Measurements from ENCODE around the gene AK2. TPM values are rescaled to one million over a fixed set of nuclear protein-coding genes. Genes with fewer than 3 reads are reported as not detected.

AK2 gene
- total RNA-seq, 4 donors from 2014 or later = 273 to 366 (median 293) TPM

- peak overlapping the region in 1 of 4 donors; percentile 19 for H3K27ac ChIP-seq
- H3K4me1 ChIP-seq = peaks cover 0 to 25% (median 15%) of the 10 kb centered on the region in 4 donors
- no peak for TF ChIP-seq POLR2A (IDR thresholded peaks at IDR 0.05)
- TF ChIP-seq, protein P1, sequence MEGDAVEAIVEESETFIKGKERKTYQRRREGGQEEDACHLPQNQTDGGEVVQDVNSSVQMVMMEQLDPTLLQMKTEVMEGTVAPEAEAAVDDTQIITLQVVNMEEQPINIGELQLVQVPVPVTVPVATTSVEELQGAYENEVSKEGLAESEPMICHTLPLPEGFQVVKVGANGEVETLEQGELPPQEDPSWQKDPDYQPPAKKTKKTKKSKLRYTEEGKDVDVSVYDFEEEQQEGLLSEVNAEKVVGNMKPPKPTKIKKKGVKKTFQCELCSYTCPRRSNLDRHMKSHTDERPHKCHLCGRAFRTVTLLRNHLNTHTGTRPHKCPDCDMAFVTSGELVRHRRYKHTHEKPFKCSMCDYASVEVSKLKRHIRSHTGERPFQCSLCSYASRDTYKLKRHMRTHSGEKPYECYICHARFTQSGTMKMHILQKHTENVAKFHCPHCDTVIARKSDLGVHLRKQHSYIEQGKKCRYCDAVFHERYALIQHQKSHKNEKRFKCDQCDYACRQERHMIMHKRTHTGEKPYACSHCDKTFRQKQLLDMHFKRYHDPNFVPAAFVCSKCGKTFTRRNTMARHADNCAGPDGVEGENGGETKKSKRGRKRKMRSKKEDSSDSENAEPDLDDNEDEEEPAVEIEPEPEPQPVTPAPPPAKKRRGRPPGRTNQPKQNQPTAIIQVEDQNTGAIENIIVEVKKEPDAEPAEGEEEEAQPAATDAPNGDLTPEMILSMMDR (IDR thresholded peaks at IDR 0.05) = no peak
- no peak overlapping the region for H3K4me3 ChIP-seq
- H3K36me3 ChIP-seq = no peaks in the 10 kb centered on the region
- DNase-seq = no peak
- H3K9me3 ChIP-seq = no peaks in the 10 kb centered on the region
- no peaks in the 10 kb centered on the region for H3K27me3 ChIP-seq
Measured at GRCh38 chr1:32984090-32984454, 52.6 kb downstream of the AK2 start.

DNA sequence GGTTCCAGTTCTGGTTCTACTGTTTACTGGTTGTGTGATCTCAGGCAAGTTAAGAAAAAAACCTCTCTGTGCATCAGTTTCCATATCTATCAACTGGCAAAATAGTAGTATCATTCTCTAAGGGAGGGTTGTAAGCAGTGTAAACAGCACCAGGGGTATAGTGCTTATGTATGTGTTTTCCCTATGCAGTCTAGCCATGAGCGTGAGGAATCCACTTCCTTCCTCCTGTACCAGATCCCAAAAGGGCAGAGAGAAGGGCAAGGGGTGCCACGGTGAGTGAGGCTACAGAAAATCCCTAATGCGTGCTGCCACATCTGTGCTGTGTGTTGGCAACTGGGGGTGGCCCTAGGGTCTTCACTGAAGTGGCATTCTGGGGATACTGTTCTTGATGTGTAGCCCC, 53.7 kb downstream of the AK2 start:
- Histone ChIP-seq H3K27ac (no peak overlapping the region), H3K36me3 (no peaks in the 10 kb centered on the region), H3K4me3 (no peak overlapping the region), H3K27me3 (no peaks in the 10 kb centered on the region), H3K9me3 (no peaks in the 10 kb centered on the region), H3K4me1 (peaks cover 0 to 21% (median 14%) of the 10 kb centered on the region in 4 donors)
- TF ChIP-seq, protein P1 (IDR thresholded peaks at IDR 0.05) = no peak
- TF ChIP-seq POLR2A (IDR thresholded peaks at IDR 0.05) = no peak
- DNase-seq = no peak

DNA sequence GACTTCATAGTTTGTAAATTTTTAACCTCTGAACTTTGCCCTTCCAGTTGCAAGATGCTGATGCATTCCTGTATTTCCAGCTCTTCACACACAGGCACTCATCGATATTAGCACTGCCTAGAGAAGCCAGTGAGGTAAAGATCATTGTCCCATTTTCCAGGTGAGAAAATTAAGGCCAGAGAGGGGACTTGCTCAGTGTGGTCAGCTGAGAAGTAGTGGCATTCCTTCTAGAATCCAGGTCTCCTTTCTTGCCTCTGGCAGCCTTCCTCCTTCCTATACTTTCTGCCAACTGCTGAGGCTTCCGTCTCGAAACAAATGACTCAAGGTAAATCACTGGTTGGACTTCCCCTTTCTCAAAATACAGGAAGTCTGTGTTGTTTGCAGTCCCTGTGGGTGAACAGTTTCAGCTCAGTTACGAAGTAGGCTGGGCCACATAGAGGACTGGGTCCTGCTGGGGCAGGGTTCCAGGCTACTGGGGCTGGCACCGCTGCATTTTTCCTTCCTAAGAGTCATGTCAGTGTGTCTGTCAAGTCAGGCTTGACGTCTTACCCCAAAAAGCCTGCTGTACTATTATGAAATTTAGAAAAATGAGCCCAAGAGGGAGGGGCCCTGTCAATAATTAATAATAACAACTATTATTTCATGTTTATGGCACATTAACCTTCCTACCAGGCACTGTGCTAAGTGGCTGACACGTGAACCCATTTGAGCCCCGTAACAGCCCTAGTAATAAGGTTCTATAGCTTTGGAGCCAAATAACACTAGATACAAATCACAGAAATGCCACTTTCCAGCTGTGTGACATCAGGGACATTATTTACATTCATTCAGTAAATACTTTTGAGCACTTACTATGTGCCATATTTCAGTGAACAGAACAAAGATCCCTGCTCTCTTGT, 55.4 kb downstream of the AK2 start:
- Histone ChIP-seq H3K9me3 (no peaks in the 10 kb centered on the region), H3K27ac (peak overlapping the region; percentile 79 to 83 (median 80)), H3K4me1 (peaks cover 0 to 21% (median 14%) of the 10 kb centered on the region in 4 donors), H3K36me3 (no peaks in the 10 kb centered on the region), H3K4me3 (peak overlapping the region in 2 of 4 donors; percentile 11 to 16), H3K27me3 (no peaks in the 10 kb centered on the region)
- TF ChIP-seq POLR2A (IDR thresholded peaks at IDR 0.05) = peak in 1 of 2 donors; percentile 74
- TF ChIP-seq, protein P1 (IDR thresholded peaks at IDR 0.05) = no peak
- peak; percentile 64 to 85 (median 64) for DNase-seq

DNA sequence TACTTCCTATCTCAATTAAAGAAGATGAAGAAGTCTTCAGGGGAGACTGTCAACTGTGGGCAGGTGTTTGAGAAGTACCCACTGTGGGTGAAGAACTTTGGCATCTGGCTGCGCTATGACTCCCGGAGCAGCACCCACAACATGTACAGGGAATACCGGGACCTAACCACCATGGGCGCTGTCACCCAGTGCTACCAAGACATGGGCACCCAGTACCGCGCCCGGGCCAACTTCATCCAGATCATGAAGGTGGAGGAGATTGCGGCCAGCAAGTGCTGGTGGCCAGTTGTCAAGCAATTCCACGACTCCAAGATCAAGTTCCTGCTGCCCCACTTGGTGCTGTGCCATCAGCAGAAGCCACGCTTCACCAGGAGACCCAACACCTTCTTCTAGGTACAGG, 56.6 kb downstream of the AK2 start:
- TF ChIP-seq POLR2A (IDR thresholded peaks at IDR 0.05) = no peak
- TF ChIP-seq, protein P1 (IDR thresholded peaks at IDR 0.05) = no peak
- DNase-seq = no peak
- Histone ChIP-seq H3K36me3 (no peaks in the 10 kb centered on the region), H3K4me3 (no peak overlapping the region), H3K9me3 (no peaks in the 10 kb centered on the region), H3K27ac (peak overlapping the region in 2 of 4 donors; percentile 79 to 83), H3K27me3 (no peaks in the 10 kb centered on the region), H3K4me1 (peaks cover 0 to 21% (median 14%) of the 10 kb centered on the region in 4 donors)

- no peaks in the 10 kb centered on the region for H3K27me3 ChIP-seq
- TF ChIP-seq, protein P1 (IDR thresholded peaks at IDR 0.05) = no peak
- TF ChIP-seq POLR2A (IDR thresholded peaks at IDR 0.05) = no peak
- no peaks in the 10 kb centered on the region for H3K9me3 ChIP-seq
- H3K27ac ChIP-seq = no peak overlapping the region
- DNase-seq = no peak
- no peaks in the 10 kb centered on the region for H3K36me3 ChIP-seq
- H3K4me1 ChIP-seq = peaks cover 0 to 21% (median 14%) of the 10 kb centered on the region in 4 donors
- no peak overlapping the region for H3K4me3 ChIP-seq
Measured at GRCh38 chr1:32978854-32979253, 57.8 kb downstream of the AK2 start.
